GM12892 (cell line): ENCODE measurements around the gene NCAM1.

Experiments
- POLR2A ChIP-seq: IDR thresholded peaks from 2 replicates; pipeline ENCODE4 v1.6.1; 2011; ENCODE audit warnings: low read depth, low read length, control low read depth
- POLR2AphosphoS5 ChIP-seq: IDR thresholded peaks from 2 replicates; pipeline ENCODE4 v1.6.1; 2011; ENCODE audit warnings: low read depth, low read length, control low read depth
- TAF1 ChIP-seq: IDR thresholded peaks from 2 replicates; pipeline ENCODE4 v1.6.1; 2011; ENCODE audit warnings: low read depth, mild to moderate bottlenecking, control low read depth, low read length, borderline replicate concordance

DNA sequence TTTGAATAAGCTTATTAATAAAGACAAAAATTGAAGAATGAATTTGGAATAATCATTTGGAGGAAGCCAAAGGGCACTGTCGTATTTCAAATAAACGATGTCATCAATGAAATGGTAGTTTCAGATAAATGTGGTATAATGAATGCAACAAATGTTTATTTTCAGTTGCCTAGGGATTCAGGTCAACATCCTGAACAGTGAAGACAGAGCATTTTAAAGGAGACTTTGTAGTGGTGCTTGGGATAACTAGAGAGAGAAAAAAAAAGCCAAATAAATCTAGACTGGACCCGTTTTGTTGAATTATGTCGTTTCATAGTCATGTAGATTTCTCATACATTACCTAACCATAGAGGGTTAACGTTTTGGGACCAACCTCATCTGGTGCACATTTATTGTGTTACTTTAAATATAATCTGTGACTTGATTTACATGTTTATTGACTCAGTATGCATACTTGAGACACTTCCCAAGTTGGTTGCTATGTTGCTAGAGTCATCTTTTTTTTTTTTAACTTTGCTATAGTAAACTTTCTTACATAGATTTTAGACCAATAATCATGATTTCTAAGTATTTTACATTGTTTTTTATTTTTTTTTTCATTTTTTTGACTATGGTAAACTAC lies 111.1 kb downstream of the NCAM1 start:
- TF ChIP-seq POLR2A: no peak
- TF ChIP-seq TAF1: no peak
- no peak for TF ChIP-seq POLR2AphosphoS5
